PC-9 (cell line): Measurements from ENCODE around the gene NADSYN1. TPM values are rescaled to one million over a fixed set of nuclear protein-coding genes. Genes with fewer than 3 reads are reported as not detected.

Experiments used
- BruUV-seq: library from RNA; stranded (reverse); fragments of 400-500 nt; replicated peaks from 2 replicates; lab custom pipeline; 2021; lab: Mats Ljungman, UMichigan
- CTCF ChIA-PET: fragments of 300-600 bp; sonication (Branson Sonifier 250); formaldehyde crosslinking; loops from one replicate; lab custom pipeline; 2022; ENCODE audit warnings: antibody characterized with exemption; lab: Charles Lee
- POLR2A ChIA-PET: fragments of 300-600 bp; sonication (Branson Sonifier 250); formaldehyde crosslinking; loops from one replicate; lab custom pipeline; 2022; ENCODE audit warnings: antibody characterized with exemption; ENCODE audit not compliant: unreplicated experiment; lab: Charles Lee
- DNase-seq, 2 experiments: peaks; one replicate each; pipeline versions ENCODE4 v3.0.0 to v3.0.0-alpha.2; 2015 to 2022; ENCODE audit warnings: mixed read lengths in 1 of 2
- H2AFZ ChIP-seq: fragments of 200-600 bp; sonication (generic); 2 replicates; pipeline ENCODE4 v1.8.1; 2017; ENCODE audit warnings: antibody characterized with exemption
- H3F3A ChIP-seq: fragments of 200-600 bp; sonication (generic); 2 replicates; pipeline ENCODE4 v1.8.1; 2017; ENCODE audit warnings: antibody characterized with exemption, mild to moderate bottlenecking, low read depth; ENCODE audit not compliant: insufficient read depth
- H3K27ac ChIP-seq: fragments of 200-600 bp; sonication (generic); 2 replicates; pipeline ENCODE4 v1.6.1; 2016; ENCODE audit warnings: mixed run types
- H3K27me3 ChIP-seq: fragments of 200-600 bp; sonication (generic); 2 replicates; pipeline ENCODE4 v1.6.1; 2016; ENCODE audit warnings: low read depth, mixed run types; ENCODE audit not compliant: insufficient read depth
- H3K36me3 ChIP-seq: fragments of 200-600 bp; sonication (generic); 2 replicates; pipeline ENCODE4 v1.6.1; 2016; ENCODE audit warnings: low read depth, mixed run types
- H3K4me1 ChIP-seq: fragments of 200-600 bp; sonication (generic); replicated peaks from 2 replicates; pipeline ENCODE4 v1.6.1; 2016; ENCODE audit warnings: mixed run types; ENCODE audit not compliant: insufficient read depth
- H3K4me2 ChIP-seq: fragments of 200-600 bp; sonication (generic); 2 replicates; pipeline ENCODE4 v1.6.1; 2017; ENCODE audit warnings: mixed run types
- H3K4me3 ChIP-seq: fragments of 200-600 bp; sonication (generic); 2 replicates; pipeline ENCODE4 v1.6.1; 2016; ENCODE audit warnings: mixed run types
- H3K79me2 ChIP-seq: fragments of 200-600 bp; sonication (generic); 2 replicates; pipeline ENCODE4 v1.6.1; 2017; ENCODE audit warnings: low read depth, mixed run types
- H3K9me2 ChIP-seq: fragments of 200-600 bp; sonication (generic); 2 replicates; pipeline ENCODE4 v1.8.1; 2017; ENCODE audit warnings: mild to moderate bottlenecking; ENCODE audit not compliant: insufficient read depth
- H3K9me3 ChIP-seq: fragments of 200-600 bp; sonication (generic); 2 replicates; pipeline ENCODE4 v1.8.1; 2016; ENCODE audit warnings: low read depth; ENCODE audit not compliant: insufficient read depth
- H4K20me1 ChIP-seq: fragments of 200-600 bp; sonication (generic); 2 replicates; pipeline ENCODE4 v1.8.1; 2017; ENCODE audit not compliant: insufficient read depth
- EZH2 ChIP-seq: fragments of 200-600 bp; sonication (generic); IDR thresholded peaks from 2 replicates; pipeline ENCODE4 v1.8.0; 2017; ENCODE audit warnings: antibody characterized with exemption, low read depth
- intact Hi-C: fragments of 100-400 bp; cut with micrococcal nuclease; formaldehyde crosslinking; loops from one replicate; pipeline ENCODE4 v1.10.0; 2022; ENCODE audit not compliant: unreplicated experiment
- total RNA-seq: library from RNA; stranded (reverse); gene quantifications from 2 replicates; pipeline ENCODE4 v1.2.3, GENCODE V29; 2021
- TF ChIP-seq, protein P1 (sequence below): fragments of 200-600 bp; sonication (generic); conservative IDR thresholded peaks from 2 replicates; pipeline ENCODE4 v1.6.1; 2017; ENCODE audit warnings: mixed run types, antibody characterized with exemption, mild to moderate bottlenecking, moderate library complexity

The NADSYN1 gene
- total RNA-seq, 1 experiment from 2014 or later: 118 TPM

DNA sequence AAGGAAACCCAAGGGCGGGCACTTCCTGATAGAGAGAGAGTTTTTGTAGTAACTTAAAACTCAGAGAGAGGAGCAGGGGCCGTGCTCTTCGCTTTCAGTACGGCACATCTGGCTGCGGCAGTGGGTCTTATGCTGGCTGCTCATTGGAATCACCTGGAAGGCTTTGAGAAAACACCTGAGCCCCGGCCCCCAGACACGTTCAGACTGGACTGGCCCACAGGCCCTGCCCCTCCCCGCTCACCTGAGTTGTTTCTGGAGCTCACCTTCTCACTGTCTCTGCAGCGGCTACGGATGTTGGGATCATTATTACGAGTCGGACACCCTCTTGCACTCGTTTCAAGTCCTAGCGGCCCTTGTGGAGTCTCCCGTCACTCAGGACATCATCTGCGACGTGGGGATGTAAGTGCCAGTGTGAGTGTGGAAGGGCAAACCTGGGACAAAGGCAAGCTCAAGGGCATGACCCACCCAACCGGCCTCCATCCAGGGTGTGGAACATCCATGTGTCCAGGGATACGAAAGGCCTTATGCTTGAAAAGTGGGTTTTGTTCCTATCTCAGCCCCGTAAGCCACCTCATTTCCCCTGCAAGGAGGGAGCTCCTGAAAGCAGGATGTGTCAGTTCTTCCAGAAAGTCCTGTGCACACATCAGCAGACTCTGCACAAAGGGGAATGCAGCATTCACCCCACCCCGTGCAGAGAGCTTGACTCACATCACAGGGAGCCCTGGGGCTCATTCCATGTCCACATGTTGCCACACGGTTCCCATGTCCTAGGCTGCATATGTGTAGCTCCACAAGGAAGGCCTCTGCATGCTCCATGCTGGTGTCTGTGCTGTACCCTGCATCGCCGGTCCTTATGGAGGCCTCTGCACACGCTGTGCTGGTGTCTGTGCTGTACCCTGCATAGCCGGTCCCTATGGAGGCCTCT is 5.4 kb downstream of the NADSYN1 start:
- peaks cover 14% of the 10 kb centered on the region; the same call in 1 of the 2 replicates for H4K20me1 ChIP-seq
- H3K9me2 ChIP-seq: no peaks in the 10 kb centered on the region
- ChIA-PET POLR2A (no interaction called here), CTCF (no interaction called here)
- H3K4me3 ChIP-seq: no peak overlapping the region
- BruUV-seq: no TSS peak
- 0 out of 2 replicates have a peak, but pooled peaks cover 5% of the 10 kb centered on the region for H3K36me3 ChIP-seq
- H3F3A ChIP-seq: no peaks in the 10 kb centered on the region; the same call in 1 of the 2 replicates
- TF ChIP-seq, protein P1, sequence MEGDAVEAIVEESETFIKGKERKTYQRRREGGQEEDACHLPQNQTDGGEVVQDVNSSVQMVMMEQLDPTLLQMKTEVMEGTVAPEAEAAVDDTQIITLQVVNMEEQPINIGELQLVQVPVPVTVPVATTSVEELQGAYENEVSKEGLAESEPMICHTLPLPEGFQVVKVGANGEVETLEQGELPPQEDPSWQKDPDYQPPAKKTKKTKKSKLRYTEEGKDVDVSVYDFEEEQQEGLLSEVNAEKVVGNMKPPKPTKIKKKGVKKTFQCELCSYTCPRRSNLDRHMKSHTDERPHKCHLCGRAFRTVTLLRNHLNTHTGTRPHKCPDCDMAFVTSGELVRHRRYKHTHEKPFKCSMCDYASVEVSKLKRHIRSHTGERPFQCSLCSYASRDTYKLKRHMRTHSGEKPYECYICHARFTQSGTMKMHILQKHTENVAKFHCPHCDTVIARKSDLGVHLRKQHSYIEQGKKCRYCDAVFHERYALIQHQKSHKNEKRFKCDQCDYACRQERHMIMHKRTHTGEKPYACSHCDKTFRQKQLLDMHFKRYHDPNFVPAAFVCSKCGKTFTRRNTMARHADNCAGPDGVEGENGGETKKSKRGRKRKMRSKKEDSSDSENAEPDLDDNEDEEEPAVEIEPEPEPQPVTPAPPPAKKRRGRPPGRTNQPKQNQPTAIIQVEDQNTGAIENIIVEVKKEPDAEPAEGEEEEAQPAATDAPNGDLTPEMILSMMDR: no peak
- no peak for TF ChIP-seq EZH2
- H3K4me2 ChIP-seq: no peak overlapping the region
- H3K79me2 ChIP-seq: peaks cover 19% of the 10 kb centered on the region
- no peaks in the 10 kb centered on the region for H3K27me3 ChIP-seq
- no peak for DNase-seq
- no peak overlapping the region for H2AFZ ChIP-seq
- H3K27ac ChIP-seq: no peak overlapping the region
- H3K9me3 ChIP-seq: no peaks in the 10 kb centered on the region
- intact Hi-C loops: loop anchor here (10.0 kb wide), 1 partner anchor 126 kb away; the partner anchor contains the start of gene KRTAP5-11
- peaks cover 10% of the 10 kb centered on the region for H3K4me1 ChIP-seq

DNA sequence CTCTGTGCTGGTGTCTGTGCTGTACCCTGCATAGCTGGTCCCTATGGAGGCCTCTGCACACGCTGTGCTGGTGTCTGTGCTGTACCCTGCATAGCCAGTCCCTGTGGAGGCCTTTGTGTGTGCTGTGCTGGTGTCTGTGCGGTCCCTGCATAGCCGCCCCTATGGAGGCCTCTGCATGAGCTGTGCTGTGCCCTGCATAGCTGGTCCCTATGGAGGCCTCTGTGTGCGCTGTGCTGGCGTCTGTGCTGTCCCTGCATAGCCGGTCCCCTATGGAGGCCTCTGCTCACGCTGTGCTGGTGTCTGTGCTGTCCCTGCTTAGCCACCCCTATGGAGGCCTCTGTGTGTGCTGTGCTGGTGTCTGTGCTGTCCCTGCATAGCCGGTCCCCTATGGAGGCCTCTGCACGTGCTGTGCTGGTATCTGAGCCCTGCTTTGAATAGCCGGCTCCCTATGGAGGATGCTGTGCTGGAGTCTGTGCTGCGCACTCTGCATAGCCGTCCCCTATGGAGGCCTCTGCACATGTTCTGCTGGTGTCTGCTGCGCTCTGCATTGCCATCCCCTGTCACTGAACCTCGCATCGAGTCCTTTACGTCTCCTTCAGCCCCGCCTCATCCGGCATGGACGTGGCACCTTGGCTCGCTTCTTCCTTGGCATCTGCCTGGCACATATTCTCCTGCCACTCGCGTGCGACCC is 6.2 kb downstream of the NADSYN1 start:
- Histone ChIP-seq H4K20me1 (peaks cover 10% of the 10 kb centered on the region; the same call in 1 of the 2 replicates), H3F3A (no peaks in the 10 kb centered on the region; the same call in 1 of the 2 replicates), H3K4me3 (no peak overlapping the region), H3K36me3 (0 out of 2 replicates have a peak, but pooled peaks cover 10% of the 10 kb centered on the region), H3K4me2 (no peak overlapping the region), H3K79me2 (peaks cover 10% of the 10 kb centered on the region), H3K27ac (no peak overlapping the region), H2AFZ (no peak overlapping the region), H3K9me3 (no peaks in the 10 kb centered on the region), H3K27me3 (no peaks in the 10 kb centered on the region), H3K9me2 (no peaks in the 10 kb centered on the region), H3K4me1 (peaks cover 4% of the 10 kb centered on the region)
- ChIA-PET POLR2A (no interaction called here), CTCF (no interaction called here)
- no TSS peak for BruUV-seq
- intact Hi-C loops: loop anchor here (10.0 kb wide), 1 partner anchor 126 kb away; the partner anchor contains the start of gene KRTAP5-11
- DNase-seq: no peak
- TF ChIP-seq EZH2: no peak
- TF ChIP-seq, protein P1: no peak

DNA sequence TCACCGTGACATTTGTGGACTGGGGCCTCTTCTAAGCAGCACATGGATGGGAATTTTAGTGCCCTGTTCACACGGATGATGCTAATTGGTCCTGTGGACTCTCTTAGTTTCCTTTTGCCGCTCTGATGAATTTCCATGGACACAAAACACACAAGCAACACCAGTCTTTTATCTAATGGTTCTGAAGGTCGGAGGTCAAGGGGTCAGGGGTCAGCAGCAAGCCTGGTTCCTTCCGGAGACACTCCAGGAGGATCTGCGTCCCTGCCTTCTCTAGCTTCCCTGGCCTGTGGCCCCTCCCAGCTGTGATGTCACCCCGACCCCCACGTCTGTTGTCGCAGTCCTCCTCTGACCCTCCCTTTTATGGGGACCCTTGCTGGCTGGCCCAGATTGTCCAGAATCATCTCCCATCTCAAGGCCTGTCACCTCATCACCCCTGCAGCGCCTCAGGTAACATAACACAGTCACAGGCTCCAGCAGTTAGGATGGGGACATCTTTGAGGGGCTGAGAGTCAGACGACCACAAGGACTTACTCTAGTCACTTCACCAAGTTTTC is 6.8 kb downstream of the NADSYN1 start:
- ChIA-PET POLR2A (no interaction called here), CTCF (no interaction called here)
- H3K9me3 ChIP-seq: no peaks in the 10 kb centered on the region
- intact Hi-C loops: loop anchor here (10.0 kb wide), 1 partner anchor 125 kb away; the partner anchor contains the start of gene KRTAP5-11
- H3K4me3 ChIP-seq: no peak overlapping the region
- H3F3A ChIP-seq: no peaks in the 10 kb centered on the region
- H3K79me2 ChIP-seq: peaks cover 4% of the 10 kb centered on the region; the same call in 1 of the 2 replicates
- H3K9me2 ChIP-seq: no peaks in the 10 kb centered on the region
- H3K4me1 ChIP-seq: no peaks in the 10 kb centered on the region
- 0 out of 2 replicates have a peak, but pooled peaks cover 10% of the 10 kb centered on the region for H3K36me3 ChIP-seq
- TF ChIP-seq, protein P1: no peak
- no TSS peak for BruUV-seq
- H3K27me3 ChIP-seq: no peaks in the 10 kb centered on the region
- no peak for DNase-seq
- peaks cover 4% of the 10 kb centered on the region; the same call in 1 of the 2 replicates for H4K20me1 ChIP-seq
- no peak overlapping the region for H2AFZ ChIP-seq
- H3K4me2 ChIP-seq: no peak overlapping the region
- H3K27ac ChIP-seq: no peak overlapping the region
